K562 (cell line): ENCODE results near the gene PIM3. TPM values are rescaled to one million over a fixed set of nuclear protein-coding genes. Genes with fewer than 3 reads are reported as not detected.
A peak's percentile ranks its signal among the peaks of the same experiment; 100 is the strongest.

ENCODE experiments used
- BRF1 ChIP-seq: IDR thresholded peaks from 3 replicates; pipeline ENCODE4 v1.6.1; 2011; ENCODE audit warnings: borderline replicate concordance, mild to moderate bottlenecking; ENCODE audit not compliant: insufficient read length; ENCODE audit errors: extremely low read depth
- CBX3 ChIP-seq, 2 experiments: IDR thresholded peaks; 1 replicate in 1 of 2; 2 replicates in 1 of 2; pipeline ENCODE4 v1.6.1; 2012; ENCODE audit warnings: inconsistent platforms in 2 of 2, low read length in 2 of 2, borderline replicate concordance in 1 of 2, control low read depth in 1 of 2
- CREB3 ChIP-seq: fragments of 450-650 bp; conservative IDR thresholded peaks from 2 replicates; pipeline ENCODE4 v1.6.1; 2016; ENCODE audit warnings: missing genetic modification characterization, low read depth, mild to moderate bottlenecking, missing compliant biosample characterization, moderate library complexity
- DDX20 ChIP-seq: fragments of 450-650 bp; IDR thresholded peaks from 2 replicates; pipeline ENCODE4 v1.6.1; 2016; ENCODE audit warnings: missing genetic modification characterization, low read depth, mild to moderate bottlenecking, missing compliant biosample characterization, moderate library complexity
- ETS1 ChIP-seq: conservative IDR thresholded peaks from 2 replicates; pipeline ENCODE4 v1.6.1; 2011; ENCODE audit warnings: low read depth, mild to moderate bottlenecking, low read length; ENCODE audit not compliant: control insufficient read depth
- FIP1L1 ChIP-seq: fragments of 200-400 bp; formaldehyde crosslinking; IDR thresholded peaks from 2 replicates; pipeline ENCODE4 v1.6.1; 2018; ENCODE audit warnings: mild to moderate bottlenecking, low read depth, low read length; ENCODE audit not compliant: poor library complexity, severe bottlenecking
- KDM4B ChIP-seq, 2 experiments: fragments of 450-650 bp in 1 of 2; sonication (generic) in 1 of 2; IDR thresholded peaks; 2 replicates each; pipeline ENCODE4 v1.6.1; 2016 to 2017; ENCODE audit warnings: borderline replicate concordance in 2 of 2, antibody characterized with exemption in 1 of 2, low read depth in 1 of 2, mild to moderate bottlenecking in 1 of 2
- LARP7 ChIP-seq: fragments of 450-650 bp; IDR thresholded peaks from 2 replicates; pipeline ENCODE4 v1.6.1; 2016
- MEF2A ChIP-seq: IDR thresholded peaks from 2 replicates; pipeline ENCODE4 v1.6.1; 2011; ENCODE audit warnings: low read depth, mild to moderate bottlenecking, low read length, moderate library complexity; ENCODE audit not compliant: control insufficient read depth
- NONO ChIP-seq, 2 experiments: fragments of 200-400 bp in 1 of 2; fragments of 450-650 bp in 1 of 2; formaldehyde crosslinking in 1 of 2; IDR thresholded peaks; 2 replicates each; pipeline ENCODE4 v1.6.1; 2017; ENCODE audit warnings: low read depth in 2 of 2, mild to moderate bottlenecking in 2 of 2, moderate library complexity in 2 of 2, low read length in 1 of 2
- RAD21 ChIP-seq, 2 experiments: fragments of 250-450 bp in 1 of 2; fragments of 450-650 bp in 1 of 2; sonication (Bioruptor Pico) in 1 of 2; formaldehyde crosslinking in 1 of 2; IDR thresholded peaks in 1 of 2; conservative IDR thresholded peaks in 1 of 2; 2 replicates each; pipeline versions ENCODE4 v1.4.0 to v1.8.0; 2020 to 2022; ENCODE audit warnings: mild to moderate bottlenecking in 2 of 2, moderate library complexity in 1 of 2
- RBM17 ChIP-seq: fragments of 200-400 bp; formaldehyde crosslinking; IDR thresholded peaks from 2 replicates; pipeline ENCODE4 v1.6.1; 2017; ENCODE audit warnings: low read depth, mild to moderate bottlenecking, low read length, borderline replicate concordance
- SETDB1 ChIP-seq: IDR thresholded peaks from one replicate; pipeline ENCODE4 v1.6.1; 2012; ENCODE audit warnings: low read length, control low read depth, inconsistent platforms
- XRCC3 ChIP-seq: fragments of 450-650 bp; IDR thresholded peaks from 2 replicates; pipeline ENCODE4 v1.6.1; 2017; ENCODE audit warnings: mild to moderate bottlenecking, moderate library complexity
- XRCC4 ChIP-seq: IDR thresholded peaks from one replicate; pipeline ENCODE4 v1.6.1; 2011; ENCODE audit not compliant: insufficient read depth, insufficient read length; ENCODE audit errors: extremely low read depth
- ZBTB33 ChIP-seq: sonication (generic); formaldehyde crosslinking; IDR thresholded peaks from 2 replicates; pipeline ENCODE4 v1.8.1; 2023; ENCODE audit warnings: mild to moderate bottlenecking, missing genetic modification reagents
- ZC3H4 ChIP-seq: sonication (generic); formaldehyde crosslinking; IDR thresholded peaks from 2 replicates; pipeline ENCODE4 v1.9.0; 2021; ENCODE audit warnings: missing genetic modification reagents, borderline replicate concordance
- ZKSCAN1 ChIP-seq: fragments of 150-350 bp; IDR thresholded peaks from 2 replicates; pipeline ENCODE4 v1.6.1; 2016; ENCODE audit warnings: low read depth, low read length
- ZNF224 ChIP-seq: sonication (generic); formaldehyde crosslinking; IDR thresholded peaks from 2 replicates; pipeline ENCODE4 v1.8.0; 2022; ENCODE audit warnings: mild to moderate bottlenecking, missing genetic modification reagents
- ZNF239 ChIP-seq: fragments of 250-450 bp; sonication (Bioruptor Pico); IDR thresholded peaks from 2 replicates; pipeline ENCODE4 v1.4.0; 2020; ENCODE audit warnings: mild to moderate bottlenecking
- ZNF586 ChIP-seq: fragments of 450-650 bp; formaldehyde crosslinking; conservative IDR thresholded peaks from 2 replicates; pipeline ENCODE4 v1.4.0; 2020; ENCODE audit warnings: mild to moderate bottlenecking, moderate library complexity
- ZNF695 ChIP-seq: fragments of 450-650 bp; formaldehyde crosslinking; IDR thresholded peaks from 2 replicates; pipeline ENCODE4 v1.4.0; 2020; ENCODE audit warnings: mild to moderate bottlenecking, moderate library complexity
- polyA plus RNA-seq, 8 experiments: library from polyadenylated mRNA; depleted of rRNA in 4 of 8; stranded (reverse) in 5 of 8; unstranded in 3 of 8; fragments of >200 nt; fragmentation: Nextera tagmentation in 2 of 8; fragmentation: Illumina TruSeq in 1 of 8; extraction: Ambion mirVana in 2 of 8; extraction: Trizol in 1 of 8; gene quantifications; 2 replicates each; pipeline versions ENCODE4 v1.2.1 to v1.2.3, GENCODE V29; 2011 to 2014; ENCODE audit warnings: inconsistent platforms in 1 of 8, missing spikeins in 1 of 8
- total RNA-seq, 7 experiments: library from RNA; depleted of rRNA in 6 of 7; stranded (reverse); fragments of >200 nt in 6 of 7; fragmentation: Illumina TruSeq in 2 of 7; extraction: Trizol in 2 of 7; gene quantifications; 2 replicates each; pipeline versions ENCODE4 v1.2.1 to v1.2.3, GENCODE V29; 2011 to 2021; ENCODE audit warnings: low replicate concordance in 1 of 7

PIM3 gene
- total and polyA plus RNA-seq, 9 of the 15 experiments (the other 6 are each of a cell fraction or from before 2014, with no cell fraction given): 0.24 to 40.5 (median 5.3) TPM

GRCh38 chr22:49960159-49961004, at the start of gene PIM3 (continued):
- TF ChIP-seq ZBTB33 (CRISPR knock-in tag) (no peak), SETDB1 (no peak), MEF2A (no peak), KDM4B (IDR thresholded peaks at IDR 0.05; ENCODE audit: borderline replicate concordance in 2 of 2, low read depth in 1 of 2) (no peak), ZC3H4 (CRISPR knock-in tag) (peak; percentile 6; the same call in 1 of the 2 replicates), RBM17 (no peak), LARP7 (no peak), ZKSCAN1 (no peak), ETS1 (peak; percentile 72; the same call in 1 of the 2 replicates), CREB3 (tag) (no peak), ZNF239 (CRISPR knock-in tag) (no peak), FIP1L1 (peak; percentile 59), ZNF224 (no peak), XRCC3 (no peak), ZNF586 (CRISPR knock-in tag) (no peak), DDX20 (tag) (no peak), NONO (IDR thresholded peaks at IDR 0.05; ENCODE audit: low read depth in 2 of 2, low read length in 1 of 2) (peak; percentile 46 to 83), RAD21 (CRISPR knock-in tag; conservative IDR thresholded peaks at IDR 0.05 in 1 of 2, IDR thresholded peaks at IDR 0.05 in 1 of 2) (no peak), ZNF695 (CRISPR knock-in tag) (no peak), XRCC4 (no peak), BRF1 (no peak), CBX3 (IDR thresholded peaks at IDR 0.05; ENCODE audit: borderline replicate concordance in 1 of 2, low read length in 2 of 2) (no peak)
